Measurements from ENCODE around the gene DNAJB11. TPM values are rescaled to one million over a fixed set of nuclear protein-coding genes. Genes with fewer than 3 reads are reported as not detected.
"Not testable (repeated sequence)": the region's sequence is repeated elsewhere in the genome, so short reads cannot be mapped to it uniquely, and the experiment has no call there.

The DNAJB11 gene
- total RNA-seq, 1 donor from 2014 or later: 93.5 TPM

DNA sequence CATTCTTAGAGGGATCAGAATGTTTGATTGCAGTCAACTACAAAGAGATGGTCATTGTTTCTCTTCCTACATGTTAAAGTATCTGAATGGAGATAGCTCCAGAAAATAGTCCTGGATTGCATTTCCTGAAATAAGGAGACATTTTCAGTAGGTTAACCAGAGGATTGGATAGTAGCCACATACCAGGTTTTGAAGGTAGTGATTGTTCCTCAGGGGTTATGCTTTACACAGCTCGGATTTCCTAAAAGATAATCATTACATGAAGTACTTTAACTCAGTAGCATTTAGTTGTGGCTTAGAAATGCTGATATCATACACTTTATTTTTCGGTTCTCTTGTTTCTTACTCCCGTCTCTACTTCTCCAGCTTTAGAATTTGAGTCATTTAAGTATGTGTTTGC lies 10.3 kb downstream of the DNAJB11 start:
- H3K27me3 ChIP-seq (ENCODE audit: control insufficient read depth, insufficient read depth, low read length): no peaks in the 10 kb centered on the region
- peaks cover 1% of the 10 kb centered on the region for H3K36me3 ChIP-seq (ENCODE audit: control insufficient read depth, insufficient read depth, low read length)
- no peak for DNase-seq (ENCODE audit: low read depth)
- TF ChIP-seq, protein P1, sequence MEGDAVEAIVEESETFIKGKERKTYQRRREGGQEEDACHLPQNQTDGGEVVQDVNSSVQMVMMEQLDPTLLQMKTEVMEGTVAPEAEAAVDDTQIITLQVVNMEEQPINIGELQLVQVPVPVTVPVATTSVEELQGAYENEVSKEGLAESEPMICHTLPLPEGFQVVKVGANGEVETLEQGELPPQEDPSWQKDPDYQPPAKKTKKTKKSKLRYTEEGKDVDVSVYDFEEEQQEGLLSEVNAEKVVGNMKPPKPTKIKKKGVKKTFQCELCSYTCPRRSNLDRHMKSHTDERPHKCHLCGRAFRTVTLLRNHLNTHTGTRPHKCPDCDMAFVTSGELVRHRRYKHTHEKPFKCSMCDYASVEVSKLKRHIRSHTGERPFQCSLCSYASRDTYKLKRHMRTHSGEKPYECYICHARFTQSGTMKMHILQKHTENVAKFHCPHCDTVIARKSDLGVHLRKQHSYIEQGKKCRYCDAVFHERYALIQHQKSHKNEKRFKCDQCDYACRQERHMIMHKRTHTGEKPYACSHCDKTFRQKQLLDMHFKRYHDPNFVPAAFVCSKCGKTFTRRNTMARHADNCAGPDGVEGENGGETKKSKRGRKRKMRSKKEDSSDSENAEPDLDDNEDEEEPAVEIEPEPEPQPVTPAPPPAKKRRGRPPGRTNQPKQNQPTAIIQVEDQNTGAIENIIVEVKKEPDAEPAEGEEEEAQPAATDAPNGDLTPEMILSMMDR (IDR thresholded peaks at IDR 0.05; ENCODE audit: insufficient read depth, low read length, poor library complexity, severe bottlenecking): no peak
- no peak overlapping the region for H3K4me3 ChIP-seq (ENCODE audit: low read depth, low read length)

DNA sequence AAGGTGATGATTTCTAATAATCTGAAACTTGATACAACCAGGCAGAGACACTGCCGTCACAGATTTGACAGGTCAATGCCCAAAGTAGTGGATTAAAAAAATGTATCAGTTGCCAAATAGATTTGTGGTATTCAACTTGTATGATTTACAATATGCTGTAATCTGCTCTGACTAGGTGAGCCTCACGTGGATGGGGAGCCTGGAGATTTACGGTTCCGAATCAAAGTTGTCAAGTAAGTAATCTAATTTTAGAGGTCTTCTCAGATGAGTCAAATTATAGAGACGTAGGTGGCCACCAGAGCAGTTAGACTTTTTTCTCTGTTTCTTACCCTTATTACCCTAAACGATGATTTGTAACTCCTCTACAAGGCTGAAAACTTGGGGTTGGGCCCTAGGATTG lies 12.0 kb downstream of the DNAJB11 start:
- H3K4me3 ChIP-seq (ENCODE audit: low read depth, low read length): no peak overlapping the region
- TF ChIP-seq, protein P1 (IDR thresholded peaks at IDR 0.05; ENCODE audit: insufficient read depth, low read length, poor library complexity, severe bottlenecking): no peak
- DNase-seq (ENCODE audit: low read depth): no peak
- H3K27me3 ChIP-seq (ENCODE audit: control insufficient read depth, insufficient read depth, low read length): no peaks in the 10 kb centered on the region
- peaks cover 1% of the 10 kb centered on the region for H3K36me3 ChIP-seq (ENCODE audit: control insufficient read depth, insufficient read depth, low read length)

DNA sequence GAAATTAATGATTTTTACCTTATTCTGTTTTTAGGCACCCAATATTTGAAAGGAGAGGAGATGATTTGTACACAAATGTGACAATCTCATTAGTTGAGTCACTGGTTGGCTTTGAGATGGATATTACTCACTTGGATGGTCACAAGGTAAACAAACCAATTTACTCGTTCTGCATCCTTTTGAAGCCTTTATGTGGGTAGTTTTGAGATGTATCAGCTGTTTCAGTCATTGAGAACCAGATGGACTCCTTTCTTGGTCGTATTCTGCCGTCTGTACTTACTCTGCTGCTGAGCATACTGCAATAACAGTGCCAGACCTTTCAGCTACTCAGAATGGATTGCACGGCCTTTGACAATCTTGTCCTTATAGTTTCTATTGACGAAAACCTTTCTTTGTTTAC lies 13.3 kb downstream of the DNAJB11 start:
- peaks cover 1% of the 10 kb centered on the region for H3K36me3 ChIP-seq (ENCODE audit: control insufficient read depth, insufficient read depth, low read length)

DNA sequence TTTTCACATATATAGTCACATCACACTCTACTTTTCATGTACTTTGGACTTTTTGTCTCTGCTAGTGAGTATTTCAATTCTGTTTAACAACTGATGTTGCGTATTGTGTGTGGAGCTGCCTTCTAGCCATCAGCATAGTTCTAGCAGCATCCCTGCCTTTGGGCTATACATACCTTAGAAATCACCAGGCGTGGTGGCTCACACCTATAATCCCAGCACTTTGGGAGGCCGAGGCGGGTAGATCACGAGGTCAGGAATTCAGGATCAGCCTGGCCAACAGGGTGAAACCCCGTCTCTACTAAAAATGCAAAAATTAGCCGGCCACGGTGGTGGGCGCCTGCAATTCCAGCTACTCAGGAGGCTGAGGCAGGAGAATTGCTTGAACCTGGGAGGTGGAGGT lies 15.7 kb downstream of the DNAJB11 start:
- not testable (repeated sequence) for H3K4me3 ChIP-seq (ENCODE audit: low read depth, low read length); H3K27me3 ChIP-seq (ENCODE audit: control insufficient read depth, insufficient read depth, low read length); H3K36me3 ChIP-seq (ENCODE audit: control insufficient read depth, insufficient read depth, low read length); DNase-seq (ENCODE audit: low read depth)

More for the DNA sequence above, 13.3 kb downstream of the DNAJB11 start:
- no peaks in the 10 kb centered on the region for H3K27me3 ChIP-seq (ENCODE audit: control insufficient read depth, insufficient read depth, low read length)
- no peak overlapping the region for H3K4me3 ChIP-seq (ENCODE audit: low read depth, low read length)
- TF ChIP-seq, protein P1 (IDR thresholded peaks at IDR 0.05; ENCODE audit: insufficient read depth, low read length, poor library complexity, severe bottlenecking): no peak
- no peak for DNase-seq (ENCODE audit: low read depth)

DNA sequence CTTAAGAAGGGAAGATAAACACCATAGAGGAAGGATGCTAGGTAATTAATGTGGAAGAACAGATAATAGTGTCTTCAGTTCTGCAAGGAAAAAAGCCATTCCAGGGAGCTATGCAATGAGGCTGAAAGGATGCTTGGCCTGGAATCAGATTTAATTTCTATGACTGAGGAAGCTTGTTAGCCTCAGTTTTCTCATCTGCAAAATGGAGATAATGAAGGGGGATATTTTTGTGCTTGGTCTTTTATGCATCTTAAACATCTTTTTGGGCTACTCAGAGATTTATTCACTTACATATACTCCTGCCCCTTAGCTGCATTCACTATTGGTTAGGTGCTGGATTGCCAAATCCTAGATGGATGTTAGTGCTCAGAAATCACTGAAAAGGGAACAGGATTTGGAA lies 16.7 kb downstream of the DNAJB11 start:
- DNase-seq (ENCODE audit: low read depth): no peak
- H3K36me3 ChIP-seq (ENCODE audit: control insufficient read depth, insufficient read depth, low read length): peaks cover 1% of the 10 kb centered on the region
- no peak overlapping the region for H3K4me3 ChIP-seq (ENCODE audit: low read depth, low read length)
- TF ChIP-seq, protein P1 (IDR thresholded peaks at IDR 0.05; ENCODE audit: insufficient read depth, low read length, poor library complexity, severe bottlenecking): no peak
- no peaks in the 10 kb centered on the region for H3K27me3 ChIP-seq (ENCODE audit: control insufficient read depth, insufficient read depth, low read length)

DNA sequence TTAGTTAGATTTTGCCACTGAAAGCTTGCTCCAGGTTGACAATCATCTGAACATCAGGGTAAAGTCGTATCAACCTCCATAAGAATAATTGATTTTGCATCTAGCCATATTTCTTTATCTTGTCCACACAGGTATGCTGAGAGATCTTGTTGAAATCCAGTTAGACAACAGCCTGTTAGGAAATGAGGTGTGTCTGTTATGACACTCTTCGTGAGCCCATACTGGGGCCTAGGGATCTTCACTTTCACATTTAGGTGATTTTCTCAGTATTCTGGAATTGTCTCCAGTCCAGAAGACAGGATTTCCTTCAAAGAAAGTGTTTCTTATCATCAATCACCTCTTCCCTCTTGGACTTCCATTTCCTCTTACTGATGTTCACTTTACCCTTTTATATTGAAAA lies 18.1 kb downstream of the DNAJB11 start:
- no peak for DNase-seq (ENCODE audit: low read depth)
- TF ChIP-seq, protein P1 (IDR thresholded peaks at IDR 0.05; ENCODE audit: insufficient read depth, low read length, poor library complexity, severe bottlenecking): no peak
- H3K4me3 ChIP-seq (ENCODE audit: low read depth, low read length): no peak overlapping the region
- peaks cover 1% of the 10 kb centered on the region for H3K36me3 ChIP-seq (ENCODE audit: control insufficient read depth, insufficient read depth, low read length)
- no peaks in the 10 kb centered on the region for H3K27me3 ChIP-seq (ENCODE audit: control insufficient read depth, insufficient read depth, low read length)

All from kidney epithelial cell (primary cell).